Adrenal gland (tissue), 5 donors: Measurements from ENCODE around the gene TARS2.

Experiments
- POLR2A ChIP-seq, 2 donors: fragments of 450-650 bp; IDR thresholded peaks; one replicate each; pipeline ENCODE4 v1.6.1; 2017; ENCODE audit warnings: antibody characterized with exemption in 2 of 2, mild to moderate bottlenecking in 2 of 2, moderate library complexity in 1 of 2
- TF ChIP-seq, protein P1 (sequence below), 6 experiments: fragments of 450-650 bp in 4 of 6; fragments of 200-600 bp in 2 of 6; sonication (generic) in 1 of 6; IDR thresholded peaks; 1 replicate in 5 of 6; 2 replicates in 1 of 6; pipeline versions ENCODE4 v1.5.1 to v1.8.0; 2016 to 2021; ENCODE audit warnings: antibody characterized with exemption in 6 of 6, mild to moderate bottlenecking in 2 of 6, moderate library complexity in 1 of 6
- donor health status: DM: no; HTN: no; CAD: no.

DNA sequence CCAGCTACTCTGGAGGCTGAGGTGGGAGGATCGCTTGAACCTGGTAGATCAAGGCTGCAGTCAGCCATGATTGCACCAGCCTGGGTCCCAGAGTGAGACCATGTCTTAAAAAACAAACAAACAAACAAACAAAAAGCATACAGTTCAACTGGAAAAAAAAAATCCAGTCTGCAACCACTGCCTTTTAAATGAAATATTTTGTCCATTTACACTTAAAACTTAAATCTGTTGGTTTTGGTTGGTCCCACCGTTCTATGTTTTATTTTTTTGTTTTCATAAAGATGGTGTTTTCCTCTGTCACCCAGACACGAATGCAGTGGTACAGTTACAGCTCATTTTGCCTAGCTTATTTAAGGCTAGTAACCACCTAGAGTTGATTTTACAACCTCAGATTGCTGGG is 38.1 kb downstream of the TARS2 start:
- TF ChIP-seq, protein P1, sequence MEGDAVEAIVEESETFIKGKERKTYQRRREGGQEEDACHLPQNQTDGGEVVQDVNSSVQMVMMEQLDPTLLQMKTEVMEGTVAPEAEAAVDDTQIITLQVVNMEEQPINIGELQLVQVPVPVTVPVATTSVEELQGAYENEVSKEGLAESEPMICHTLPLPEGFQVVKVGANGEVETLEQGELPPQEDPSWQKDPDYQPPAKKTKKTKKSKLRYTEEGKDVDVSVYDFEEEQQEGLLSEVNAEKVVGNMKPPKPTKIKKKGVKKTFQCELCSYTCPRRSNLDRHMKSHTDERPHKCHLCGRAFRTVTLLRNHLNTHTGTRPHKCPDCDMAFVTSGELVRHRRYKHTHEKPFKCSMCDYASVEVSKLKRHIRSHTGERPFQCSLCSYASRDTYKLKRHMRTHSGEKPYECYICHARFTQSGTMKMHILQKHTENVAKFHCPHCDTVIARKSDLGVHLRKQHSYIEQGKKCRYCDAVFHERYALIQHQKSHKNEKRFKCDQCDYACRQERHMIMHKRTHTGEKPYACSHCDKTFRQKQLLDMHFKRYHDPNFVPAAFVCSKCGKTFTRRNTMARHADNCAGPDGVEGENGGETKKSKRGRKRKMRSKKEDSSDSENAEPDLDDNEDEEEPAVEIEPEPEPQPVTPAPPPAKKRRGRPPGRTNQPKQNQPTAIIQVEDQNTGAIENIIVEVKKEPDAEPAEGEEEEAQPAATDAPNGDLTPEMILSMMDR (IDR thresholded peaks at IDR 0.05), result no peak
- no peak for TF ChIP-seq POLR2A (IDR thresholded peaks at IDR 0.05)
